Neuron (in vitro differentiated cells): ENCODE measurements around the gene TOR4A.
"Not testable (repeated sequence)": the region's sequence is repeated elsewhere in the genome, so short reads cannot be mapped to it uniquely, and the experiment has no call there.

Experiments
- H2AFZ ChIP-seq: one replicate; pipeline ENCODE4 v1.6.1; 2013; ENCODE audit warnings: low read depth, mild to moderate bottlenecking, inconsistent platforms, low read length, moderate library complexity
- H3K27me3 ChIP-seq: one replicate; pipeline ENCODE4 v1.6.1; 2013; ENCODE audit warnings: low read length; ENCODE audit not compliant: insufficient read depth
- H3K36me3 ChIP-seq: one replicate; pipeline ENCODE4 v1.6.1; 2013; ENCODE audit warnings: low read length; ENCODE audit not compliant: insufficient read depth
- H3K4me1 ChIP-seq: one replicate; pipeline ENCODE4 v1.6.1; 2013; ENCODE audit warnings: low read length; ENCODE audit not compliant: insufficient read depth
- H3K4me3 ChIP-seq: 2 replicates; pipeline ENCODE4 v1.5.1; 2013; ENCODE audit warnings: mild to moderate bottlenecking, low read length, moderate library complexity
- H3K9me3 ChIP-seq: one replicate; pipeline ENCODE4 v1.6.1; 2013; ENCODE audit warnings: low read length

The TOR4A gene

GRCh38 chr9:137253717-137254623, 23.6 kb upstream of the TOR4A start:
- peaks cover 15% of the 10 kb centered on the region for H3K36me3 ChIP-seq
- H2AFZ ChIP-seq, result peak overlapping the region; percentile 52
- peaks cover 40% of the 10 kb centered on the region for H3K4me1 ChIP-seq
- no peaks in the 10 kb centered on the region for H3K27me3 ChIP-seq
- peak overlapping the region; percentile 93 for H3K4me3 ChIP-seq
- H3K9me3 ChIP-seq, result no peaks in the 10 kb centered on the region

- peaks cover 40% of the 10 kb centered on the region for H3K4me1 ChIP-seq
- H3K36me3 ChIP-seq, result peaks cover 20% of the 10 kb centered on the region
- H3K4me3 ChIP-seq, result peak within 1 kb of the TSS; percentile 93
- peak within 1 kb of the TSS; percentile 52 for H2AFZ ChIP-seq
- H3K9me3 ChIP-seq, result no peaks in the 10 kb centered on the region
- no peaks in the 10 kb centered on the region for H3K27me3 ChIP-seq
Observed at GRCh38 chr9:137254624-137255447, 22.7 kb upstream of the TOR4A start, which contains the start of gene NELFB. Gene NELFB, plus strand, starts transcription at chr9:137255327.

GRCh38 chr9:137255448-137256114, 21.9 kb upstream of the TOR4A start:
- Histone ChIP-seq H2AFZ (peak overlapping the region; percentile 44), H3K27me3 (no peaks in the 10 kb centered on the region), H3K36me3 (peaks cover 20% of the 10 kb centered on the region), H3K9me3 (no peaks in the 10 kb centered on the region), H3K4me1 (peaks cover 39% of the 10 kb centered on the region), H3K4me3 (peak overlapping the region; percentile 93)

GRCh38 chr9:137256362-137256761, 21.2 kb upstream of the TOR4A start:
- Histone ChIP-seq H3K4me1 (peaks cover 31% of the 10 kb centered on the region), H3K9me3 (no peaks in the 10 kb centered on the region), H3K36me3 (peaks cover 20% of the 10 kb centered on the region), H3K27me3 (no peaks in the 10 kb centered on the region), H2AFZ (no peak overlapping the region), H3K4me3 (peak overlapping the region; percentile 93)

GRCh38 chr9:137256856-137257255, 20.7 kb upstream of the TOR4A start:
- Histone ChIP-seq H2AFZ (no peak overlapping the region), H3K9me3 (no peaks in the 10 kb centered on the region), H3K36me3 (peaks cover 20% of the 10 kb centered on the region), H3K4me1 (peaks cover 26% of the 10 kb centered on the region), H3K4me3 (peak overlapping the region; percentile 93), H3K27me3 (no peaks in the 10 kb centered on the region)

- peaks cover 44% of the 10 kb centered on the region for H3K36me3 ChIP-seq
- H3K27me3 ChIP-seq, H3K4me3 ChIP-seq, H3K9me3 ChIP-seq, H2AFZ ChIP-seq, H3K4me1 ChIP-seq: not testable (repeated sequence)
Observed at GRCh38 chr9:137262173-137262908, 15.2 kb upstream of the TOR4A start.

GRCh38 chr9:137262909-137263285, 14.6 kb upstream of the TOR4A start:
- H3K9me3 ChIP-seq, result no peaks in the 10 kb centered on the region
- no peak overlapping the region for H3K4me3 ChIP-seq
- no peaks in the 10 kb centered on the region for H3K27me3 ChIP-seq
- H2AFZ ChIP-seq, result no peak overlapping the region
- no peaks in the 10 kb centered on the region for H3K4me1 ChIP-seq
- H3K36me3 ChIP-seq, result peaks cover 50% of the 10 kb centered on the region

GRCh38 chr9:137263506-137263905, 14.0 kb upstream of the TOR4A start:
- H3K4me3 ChIP-seq, result no peak overlapping the region
- H3K4me1 ChIP-seq, result no peaks in the 10 kb centered on the region
- H2AFZ ChIP-seq, result no peak overlapping the region
- H3K36me3 ChIP-seq, result peaks cover 51% of the 10 kb centered on the region
- H3K27me3 ChIP-seq, result no peaks in the 10 kb centered on the region
- no peaks in the 10 kb centered on the region for H3K9me3 ChIP-seq

- Histone ChIP-seq H2AFZ (no peak overlapping the region), H3K9me3 (no peaks in the 10 kb centered on the region), H3K27me3 (no peaks in the 10 kb centered on the region), H3K4me1 (no peaks in the 10 kb centered on the region), H3K36me3 (peaks cover 53% of the 10 kb centered on the region), H3K4me3 (no peak overlapping the region)
Observed at GRCh38 chr9:137264067-137264466, 13.5 kb upstream of the TOR4A start.

GRCh38 chr9:137265496-137266161, 11.9 kb upstream of the TOR4A start:
- H3K4me1 ChIP-seq, result no peaks in the 10 kb centered on the region
- H3K27me3 ChIP-seq, result no peaks in the 10 kb centered on the region
- H3K36me3 ChIP-seq, result peaks cover 58% of the 10 kb centered on the region
- H3K9me3 ChIP-seq, result no peaks in the 10 kb centered on the region
- H3K4me3 ChIP-seq, result no peak overlapping the region
- no peak overlapping the region for H2AFZ ChIP-seq

- H3K9me3 ChIP-seq, result no peaks in the 10 kb centered on the region
- no peaks in the 10 kb centered on the region for H3K27me3 ChIP-seq
- H3K36me3 ChIP-seq, result peaks cover 58% of the 10 kb centered on the region
- H2AFZ ChIP-seq, result no peak overlapping the region
- no peaks in the 10 kb centered on the region for H3K4me1 ChIP-seq
- no peak overlapping the region for H3K4me3 ChIP-seq
Observed at GRCh38 chr9:137266162-137266527, 11.4 kb upstream of the TOR4A start.
